HG03460 (cell line): ENCODE measurements around the gene FARP1.

Source experiments
- ATAC-seq: cut with Tn5 transposase; IDR thresholded peaks from one replicate; pipeline ENCODE4 v1.9.1; 2021; ENCODE audit not compliant: unreplicated experiment

The FARP1 gene

GRCh38 chr13:98325724-98326123 lies 182.8 kb downstream of the FARP1 start:
- no peak for ATAC-seq

GRCh38 chr13:98326291-98326690 lies 183.4 kb downstream of the FARP1 start:
- ATAC-seq = no peak

GRCh38 chr13:98327371-98328270 lies 184.7 kb downstream of the FARP1 start:
- no peak for ATAC-seq

GRCh38 chr13:98328511-98328910 lies 185.6 kb downstream of the FARP1 start:
- no peak for ATAC-seq

GRCh38 chr13:98332222-98332621 lies 189.3 kb downstream of the FARP1 start:
- no peak for ATAC-seq

GRCh38 chr13:98332691-98333090 lies 189.8 kb downstream of the FARP1 start:
- ATAC-seq = no peak

- ATAC-seq = no peak
These were observed 190.6 kb downstream of the FARP1 start for GRCh38 chr13:98333486-98333885.

GRCh38 chr13:98334620-98335205 lies 191.8 kb downstream of the FARP1 start:
- no peak for ATAC-seq

GRCh38 chr13:98335721-98336120 lies 192.8 kb downstream of the FARP1 start:
- no peak for ATAC-seq

GRCh38 chr13:98338310-98338709 lies 195.4 kb downstream of the FARP1 start:
- no peak for ATAC-seq

GRCh38 chr13:98339684-98340425 lies 197.0 kb downstream of the FARP1 start:
- no peak for ATAC-seq

- ATAC-seq = no peak
These were observed 200.1 kb downstream of the FARP1 start for GRCh38 chr13:98342953-98343352.

- ATAC-seq = no peak
These were observed 200.6 kb downstream of the FARP1 start for GRCh38 chr13:98343461-98343860.

- no peak for ATAC-seq
These were observed 201.5 kb downstream of the FARP1 start for GRCh38 chr13:98344392-98344791.

- no peak for ATAC-seq
These were observed 202.4 kb downstream of the FARP1 start for GRCh38 chr13:98345107-98345935.

- ATAC-seq = no peak
These were observed 204.2 kb downstream of the FARP1 start for GRCh38 chr13:98346904-98347636.

- no peak for ATAC-seq
These were observed 204.9 kb downstream of the FARP1 start for GRCh38 chr13:98347756-98348155.

GRCh38 chr13:98348466-98349200 lies 205.7 kb downstream of the FARP1 start:
- ATAC-seq = no peak

GRCh38 chr13:98349731-98350305 lies 206.9 kb downstream of the FARP1 start:
- ATAC-seq = no peak
